H1 (cell line): ENCODE data around the gene ZBTB44.

ENCODE experiments used
- CTCF ChIP-seq, 3 experiments: IDR thresholded peaks; 1 replicate in 2 of 3; 2 replicates in 1 of 3; pipeline versions ENCODE4 v1.5.1 to v1.6.1; 2011; ENCODE audit warnings: low read length in 3 of 3, mild to moderate bottlenecking in 3 of 3, inconsistent platforms in 2 of 3, low read depth in 1 of 3, moderate library complexity in 1 of 3; ENCODE audit not compliant: insufficient read depth in 1 of 3; ENCODE audit errors: control extremely low read depth in 1 of 3
- EGR1 ChIP-seq: IDR thresholded peaks from 2 replicates; pipeline ENCODE4 v1.6.1; 2011; ENCODE audit warnings: low read depth, low read length, borderline replicate concordance
- RAD21 ChIP-seq, 2 experiments: IDR thresholded peaks in 1 of 2; conservative IDR thresholded peaks in 1 of 2; 2 replicates each; pipeline ENCODE4 v1.6.1; 2011; ENCODE audit warnings: low read depth in 2 of 2, low read length in 2 of 2, improper control_type of control experiment in 1 of 2, inconsistent platforms in 1 of 2, mild to moderate bottlenecking in 1 of 2, moderate library complexity in 1 of 2
- SRF ChIP-seq: IDR thresholded peaks from 2 replicates; pipeline ENCODE4 v1.6.1; 2011; ENCODE audit warnings: mild to moderate bottlenecking, low read depth, low read length, moderate library complexity
- TCF12 ChIP-seq: IDR thresholded peaks from 2 replicates; pipeline ENCODE4 v1.6.1; 2011; ENCODE audit warnings: low read depth, mild to moderate bottlenecking, low read length
- YY1 ChIP-seq: IDR thresholded peaks from 2 replicates; pipeline ENCODE4 v1.6.1; 2011; ENCODE audit warnings: low read depth, mild to moderate bottlenecking, low read length

- TF ChIP-seq RAD21 (IDR thresholded peaks at IDR 0.05 in 1 of 2, conservative IDR thresholded peaks at IDR 0.05 in 1 of 2; ENCODE audit: low read depth in 2 of 2, low read length in 2 of 2) (no peak), SRF (no peak), CTCF (IDR thresholded peaks at IDR 0.05; ENCODE audit: control extremely low read depth in 1 of 3, insufficient read depth in 1 of 3, low read depth in 1 of 3, low read length in 3 of 3) (no peak), YY1 (no peak), EGR1 (no peak), TCF12 (no peak)
Measured at GRCh38 chr11:130260742-130261141, 54.0 kb downstream of the ZBTB44 start.
